B cell (primary cell): Measurements from ENCODE around the gene ATOH1. TPM values are rescaled to one million over a fixed set of nuclear protein-coding genes. Genes with fewer than 3 reads are reported as not detected.

Source experiments
- ATAC-seq: fragments of 200-7000 bp; cut with Tn5 transposase; one replicate; pipeline ENCODE4 v1.10.0; 2021; ENCODE audit warnings: low read depth, mild to moderate bottlenecking, moderate number of reproducible peaks, moderate library complexity
- CTCF ChIA-PET: fragments of 350-600 bp; sonication (Branson Sonifier 250); formaldehyde crosslinking; loops from one replicate; lab custom pipeline; 2021; ENCODE audit warnings: antibody characterized with exemption, inconsistent platforms; lab: Charles Lee
- POLR2A ChIA-PET: fragments of 350-600 bp; sonication (Branson Sonifier 250); formaldehyde crosslinking; loops from one replicate; lab custom pipeline; 2021; ENCODE audit warnings: antibody characterized with exemption; lab: Charles Lee
- DNase-seq: peaks from one replicate; pipeline ENCODE4 v3.0.0; 2013
- H2AFZ ChIP-seq: 2 replicates; pipeline ENCODE4 v1.6.1; 2012; ENCODE audit warnings: mild to moderate bottlenecking, low read depth, low read length; ENCODE audit not compliant: insufficient read depth, poor library complexity, severe bottlenecking
- H3K27ac ChIP-seq, 2 donors: 1 replicate in 1 of 2; 2 replicates in 1 of 2; pipeline ENCODE4 v1.5.1; 2012 to 2013; ENCODE audit warnings: low read length in 2 of 2, mild to moderate bottlenecking in 2 of 2, moderate library complexity in 1 of 2
- H3K27me3 ChIP-seq, 4 experiments: fragments of 200-600 bp in 1 of 4; sonication (generic) in 1 of 4; replicated peaks in 1 of 4; 1 replicate in 2 of 4; 2 replicates in 2 of 4; pipeline versions ENCODE4 v1.6.1 to v1.7.0; 2013 to 2016; ENCODE audit warnings: low read length in 3 of 4, mild to moderate bottlenecking in 2 of 4, mixed read lengths in 1 of 4, moderate library complexity in 1 of 4; ENCODE audit not compliant: insufficient read depth in 4 of 4, control insufficient read depth in 3 of 4; ENCODE audit errors: control extremely low read depth in 1 of 4
- H3K36me3 ChIP-seq, 2 experiments: replicated peaks in 1 of 2; 1 replicate in 1 of 2; 2 replicates in 1 of 2; pipeline versions ENCODE4 v1.6.1 to v1.7.1; 2013; ENCODE audit warnings: low read length in 1 of 2; ENCODE audit not compliant: insufficient read depth in 2 of 2, control insufficient read depth in 1 of 2; ENCODE audit errors: control extremely low read depth in 1 of 2, extremely low read depth in 1 of 2
- H3K4me1 ChIP-seq, 2 donors: fragments of 200-600 bp in 1 of 2; sonication (generic) in 1 of 2; 1 replicate in 1 of 2; 2 replicates in 1 of 2; pipeline versions ENCODE4 v1.5.1 to v1.6.1; 2013 to 2017; ENCODE audit warnings: low read length in 2 of 2; ENCODE audit not compliant: control insufficient read depth in 2 of 2, insufficient read depth in 2 of 2
- H3K4me2 ChIP-seq: replicated peaks from 2 replicates; pipeline ENCODE3; 2012; ENCODE audit warnings: mild to moderate bottlenecking, low read depth, low read length; ENCODE audit not compliant: poor library complexity, severe bottlenecking
- H3K4me3 ChIP-seq, 5 experiments: fragments of 200-600 bp in 1 of 5; sonication (generic) in 1 of 5; 1 replicate in 3 of 5; 2 replicates in 2 of 5; pipeline versions ENCODE4 v1.5.1 to v1.7.0; 2011 to 2016; ENCODE audit warnings: low read length in 4 of 5, mild to moderate bottlenecking in 4 of 5, low read depth in 2 of 5, control low read depth in 1 of 5, moderate library complexity in 1 of 5; ENCODE audit not compliant: insufficient read depth in 1 of 5; ENCODE audit errors: control extremely low read depth in 1 of 5, extremely low read depth in 1 of 5
- H3K79me2 ChIP-seq: fragments of 200-600 bp; sonication (generic); one replicate; pipeline ENCODE4 v1.6.0; 2016; ENCODE audit warnings: low read length; ENCODE audit not compliant: control insufficient read depth, insufficient read depth
- H3K9ac ChIP-seq: fragments of 200-600 bp; sonication (generic); 2 replicates; pipeline ENCODE4 v1.6.1; 2017; ENCODE audit warnings: mild to moderate bottlenecking, low read length, moderate library complexity
- H3K9me3 ChIP-seq, 3 donors: one replicate each; pipeline versions ENCODE4 v1.6.1 to v1.7.1; 2013; ENCODE audit warnings: low read length in 2 of 3; ENCODE audit not compliant: control insufficient read depth in 2 of 3, insufficient read depth in 1 of 3; ENCODE audit errors: control extremely low read depth in 1 of 3
- H4K20me1 ChIP-seq: 2 replicates; pipeline ENCODE4 v1.6.0; 2012; ENCODE audit warnings: mild to moderate bottlenecking, low read length; ENCODE audit not compliant: insufficient read depth, control insufficient read depth, poor library complexity, severe bottlenecking
- H3K27ac Mint-ChIP-seq: one replicate; pipeline ENCODE4 v1.8.0; 2021; ENCODE audit warnings: mixed read lengths
- H3K27me3 Mint-ChIP-seq: one replicate; pipeline ENCODE4 v1.8.0; 2021; ENCODE audit warnings: mixed read lengths
- H3K4me1 Mint-ChIP-seq: one replicate; pipeline ENCODE4 v1.8.0; 2021; ENCODE audit warnings: mixed read lengths
- H3K4me3 Mint-ChIP-seq: one replicate; pipeline ENCODE4 v1.8.0; 2021; ENCODE audit warnings: mixed read lengths
- H3K9me3 Mint-ChIP-seq: one replicate; pipeline ENCODE4 v1.8.0; 2022; ENCODE audit warnings: mixed read lengths; ENCODE audit not compliant: insufficient read depth
- CTCF ChIP-seq: fragments of 200-600 bp; IDR thresholded peaks from one replicate; pipeline ENCODE4 v1.8.0; 2022; ENCODE audit warnings: antibody characterized with exemption, mild to moderate bottlenecking
- EZH2 ChIP-seq: IDR thresholded peaks from 2 replicates; pipeline ENCODE4 v1.6.1; 2012; ENCODE audit warnings: borderline replicate concordance, low read depth, mild to moderate bottlenecking, moderate library complexity, low read length; ENCODE audit not compliant: insufficient read depth, poor library complexity, severe bottlenecking
- WGBS: methylation state at CpG from one replicate; pipeline ENCODE4 v1.1.5; 2013; ENCODE audit warnings: missing lambda C conversion rate; ENCODE audit not compliant: insufficient coverage; 5-methylcytosine and 5-hydroxymethylcytosine counted together
- intact Hi-C: fragments of 100-400 bp; cut with micrococcal nuclease; formaldehyde crosslinking; loops from one replicate; pipeline ENCODE4 v1.10.0; 2022
- polyA plus RNA-seq: library from polyadenylated mRNA; depleted of rRNA; stranded (reverse); fragments of >200 nt; gene quantifications from 2 replicates; pipeline ENCODE4 v1.2.3, GENCODE V29; 2012
- total RNA-seq, 2 donors: library from RNA; stranded (reverse); fragments of 120-200 nt in 1 of 2; gene quantifications; 1 replicate in 1 of 2; 2 replicates in 1 of 2; pipeline versions ENCODE4 v1.2.3 to v1.2.4, GENCODE V29; 2013 to 2022

Gene ATOH1
- total and polyA plus RNA-seq, 2 donors (not counting 1 experiment from before 2014, with no cell fraction given) = not detected

DNA sequence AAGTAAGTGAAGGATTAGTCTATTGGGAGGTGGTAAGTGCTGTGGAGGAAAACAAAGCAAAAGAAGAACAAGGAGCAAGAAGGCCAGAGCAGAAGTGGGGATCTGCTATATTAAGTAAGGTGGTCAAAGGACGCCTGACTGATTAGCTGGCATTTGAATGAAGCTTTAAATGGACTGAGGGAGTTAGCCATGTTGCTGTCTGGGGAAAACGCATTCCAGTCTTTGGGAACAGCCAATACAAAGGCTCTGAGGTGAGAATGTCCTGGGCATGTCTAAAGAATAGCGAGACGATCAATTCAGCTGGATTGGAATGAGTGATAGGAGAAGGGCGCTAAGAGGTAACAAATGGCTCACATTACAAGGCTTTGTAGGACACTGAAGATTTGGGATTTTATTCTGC lies 48.5 kb upstream of the ATOH1 start:
- Histone ChIP-seq H3K4me3 (no peak overlapping the region), H3K4me1 (no peaks in the 10 kb centered on the region), H3K36me3 (no peaks in the 10 kb centered on the region), H4K20me1 (no peaks in the 10 kb centered on the region), H3K9me3 (no peaks in the 10 kb centered on the region), H3K27ac (no peak overlapping the region), H3K79me2 (no peaks in the 10 kb centered on the region), H2AFZ (no peak overlapping the region), H3K4me2 (no peak overlapping the region), H3K9ac (no peak overlapping the region), H3K27me3 (no peaks in the 10 kb centered on the region)
- Mint-ChIP-seq H3K27ac (no peak overlapping the region), H3K4me1 (no peaks in the 10 kb centered on the region), H3K27me3 (no peaks in the 10 kb centered on the region), H3K9me3 (no peaks in the 10 kb centered on the region), H3K4me3 (no peak overlapping the region)
- TF ChIP-seq EZH2 = no peak
- TF ChIP-seq CTCF = no peak
- POLR2A ChIA-PET = no interaction called here
- WGBS = 89% methylated on average over 5 of the region's 5 CpGs
- intact Hi-C loops = no loop called here
- DNase-seq (no peak), ATAC-seq (no peak)
- CTCF ChIA-PET = interaction anchor here (0.7 kb wide), 1 partner anchor 10 kb away, joined by 3 read pairs; no protein-coding TSS in a partner anchor

- intact Hi-C loops = no loop called here
- H3K27ac Mint-ChIP-seq = no peak overlapping the region
- no peaks in the 10 kb centered on the region for H3K27me3 Mint-ChIP-seq
- no peaks in the 10 kb centered on the region for H3K4me1 Mint-ChIP-seq
- WGBS = 97% methylated on average over 7 of the region's 9 CpGs
- H3K36me3 ChIP-seq = no peaks in the 10 kb centered on the region
- TF ChIP-seq CTCF (no peak), EZH2 (no peak)
- H3K9me3 Mint-ChIP-seq = no peaks in the 10 kb centered on the region
- H2AFZ ChIP-seq = no peak overlapping the region
- H3K27ac ChIP-seq = no peak overlapping the region
- ATAC-seq (no peak), DNase-seq (no peak)
- H3K4me1 ChIP-seq = no peaks in the 10 kb centered on the region
- H3K9ac ChIP-seq = no peak overlapping the region
- no peaks in the 10 kb centered on the region for H3K27me3 ChIP-seq
- H3K79me2 ChIP-seq = no peaks in the 10 kb centered on the region
- H3K9me3 ChIP-seq = no peaks in the 10 kb centered on the region
- CTCF ChIA-PET = no interaction called here
- no peaks in the 10 kb centered on the region for H4K20me1 ChIP-seq
- POLR2A ChIA-PET = no interaction called here
- H3K4me3 Mint-ChIP-seq = no peak overlapping the region
- H3K4me2 ChIP-seq = no peak overlapping the region
- H3K4me3 ChIP-seq = no peak overlapping the region
These were observed 47.4 kb upstream of the ATOH1 start for GRCh38 chr4:93781198-93781597.
